Adrenal gland (tissue), 12 donors: ENCODE results near the gene JOSD2. TPM values are rescaled to one million over a fixed set of nuclear protein-coding genes. Genes with fewer than 3 reads are reported as not detected.

Experiments
- DNase-seq, 7 donors: peaks; one replicate each; pipeline ENCODE4 v3.0.0-alpha.2; 2019 to 2020
- H3K27ac ChIP-seq, 5 donors: fragments of 200-600 bp; sonication (generic) in 4 of 5; 1 replicate in 3 of 5; 2 replicates in 2 of 5; pipeline versions ENCODE4 v1.5.1 to v1.8.0; 2016 to 2020; ENCODE audit warnings: mild to moderate bottlenecking in 1 of 5
- H3K27me3 ChIP-seq: fragments of 200-600 bp; 2 replicates; pipeline ENCODE4 v1.8.0; 2021
- H3K36me3 ChIP-seq, 2 donors: fragments of 200-600 bp; replicated peaks in 1 of 2; 1 replicate in 1 of 2; 2 replicates in 1 of 2; pipeline versions ENCODE4 v1.5.1 to v1.8.0; 2018 to 2022
- H3K4me1 ChIP-seq, 2 donors: fragments of 200-600 bp; replicated peaks in 1 of 2; 1 replicate in 1 of 2; 2 replicates in 1 of 2; pipeline versions ENCODE4 v1.5.1 to v1.8.0; 2018 to 2021
- H3K4me3 ChIP-seq, 4 donors: fragments of 200-600 bp; sonication (generic) in 3 of 4; one replicate each; pipeline ENCODE4 v1.5.1; 2016 to 2018
- H3K9me3 ChIP-seq, 3 donors: fragments of 200-600 bp; sonication (generic) in 1 of 3; replicated peaks in 1 of 3; 1 replicate in 2 of 3; 2 replicates in 1 of 3; pipeline versions ENCODE4 v1.5.1 to v1.8.0; 2016 to 2021
- CTCF ChIP-seq, 6 experiments: fragments of 450-650 bp in 4 of 6; fragments of 200-600 bp in 2 of 6; sonication (generic) in 1 of 6; IDR thresholded peaks; 1 replicate in 5 of 6; 2 replicates in 1 of 6; pipeline versions ENCODE4 v1.5.1 to v1.8.0; 2016 to 2021; ENCODE audit warnings: antibody characterized with exemption in 6 of 6, mild to moderate bottlenecking in 2 of 6, moderate library complexity in 1 of 6
- POLR2A ChIP-seq, 2 donors: fragments of 450-650 bp; IDR thresholded peaks; one replicate each; pipeline ENCODE4 v1.6.1; 2017; ENCODE audit warnings: antibody characterized with exemption in 2 of 2, mild to moderate bottlenecking in 2 of 2, moderate library complexity in 1 of 2
- WGBS, 4 donors: extraction: QIAGEN DNeasy Blood & Tissue Kit in 2 of 4; methylation state at CpG; one replicate each; pipeline versions ENCODE4 v1.1.5 to v1.1.7; 2013 to 2017; 5-methylcytosine and 5-hydroxymethylcytosine counted together
- intact Hi-C, 2 donors: fragments of 100-400 bp; cut with DNase I; formaldehyde crosslinking; loops; one replicate each; pipeline versions ENCODE4 v1.14.1 to v1.15.0; 2022 to 2023
- polyA plus RNA-seq, 3 donors: library from polyadenylated mRNA; stranded (reverse); fragments of 200-250 nt in 2 of 3; fragments of 350-450 nt in 1 of 3; fragmentation: Illumina TruSeq in 1 of 3; extraction: RNeasy Lipid Tissue Mini Kit (QIAGEN cat#74804) in 1 of 3; gene quantifications; one replicate each; pipeline ENCODE4 v1.2.3, GENCODE V29; 2013 to 2014
- total RNA-seq, 9 donors: library from RNA; depleted of rRNA in 4 of 9; stranded (reverse); fragments of >200 nt in 4 of 9; fragments of 120-200 nt in 1 of 9; fragmentation: NEBNext Ultra II Directional in 1 of 9; extraction: Animal tissue kit (Norgen Biotek cat#: 25700) in 1 of 9; gene quantifications; one replicate each; pipeline versions ENCODE4 v1.1.0 to v1.2.4, GENCODE V29; 2013 to 2023
- donor health status: healthy with polysubstance abuse.
- donor health status: Bipolar disorder and iron deficiency.
- donor health status: DM: yes; HTN: yes; CAD: no.
- donor health status: DM: no; HTN: no; CAD: no.
- donor health status: DM: no; HTN: no; CAD: no.
- donor health status: DM: yes; HTN: yes; CAD: no.

The JOSD2 gene
- total and polyA plus RNA-seq, 12 donors = 1.2 to 70.9 (median 36.6) TPM

- Histone ChIP-seq H3K4me3 (no peak overlapping the region), H3K9me3 (no peaks in the 10 kb centered on the region), H3K4me1 (peaks cover 6 to 7% of the 10 kb centered on the region in 2 donors), H3K27me3 (no peaks in the 10 kb centered on the region), H3K36me3 (no peaks in the 10 kb centered on the region), H3K27ac (peak overlapping the region in 1 of 5 donors; percentile 75)
- no peak for DNase-seq
- intact Hi-C loops = no loop called here
- TF ChIP-seq POLR2A (IDR thresholded peaks at IDR 0.05) (no peak), CTCF (IDR thresholded peaks at IDR 0.05) (no peak)
- WGBS, 4 donors = 60 to 83% (median 70%) methylated on average over 1 to 11 of the region's 11 CpGs
Observed at GRCh38 chr19:50515168-50515561, 4.2 kb upstream of the JOSD2 start.

- WGBS, 4 donors = 33 to 45% (median 38%) methylated on average over 23 to 38 of the region's 38 CpGs
- Histone ChIP-seq H3K4me3 (no peak overlapping the region), H3K27ac (peak overlapping the region in 1 of 5 donors; percentile 75), H3K9me3 (no peaks in the 10 kb centered on the region), H3K36me3 (no peaks in the 10 kb centered on the region), H3K4me1 (peaks cover 8% of the 10 kb centered on the region in 2 donors), H3K27me3 (no peaks in the 10 kb centered on the region)
- TF ChIP-seq CTCF (IDR thresholded peaks at IDR 0.05) (no peak), POLR2A (IDR thresholded peaks at IDR 0.05) (peak in 1 of 2 donors; percentile 11)
- intact Hi-C loops = no loop called here
- DNase-seq = peak in 2 of 7 donors; percentile 43 to 85
Observed at GRCh38 chr19:50514346-50515167, 3.6 kb upstream of the JOSD2 start.

- intact Hi-C loops = no loop called here
- H3K27ac ChIP-seq = peak within 1 kb of the TSS in 1 of 5 donors; percentile 78
- no peak for TF ChIP-seq CTCF (IDR thresholded peaks at IDR 0.05)
- no peak for TF ChIP-seq POLR2A (IDR thresholded peaks at IDR 0.05)
- peaks cover 8% of the 10 kb centered on the region in 2 donors for H3K4me1 ChIP-seq
- DNase-seq = no peak
- no peaks in the 10 kb centered on the region for H3K9me3 ChIP-seq
- WGBS, 4 donors = 28 to 55% (median 38%) methylated on average over 11 to 22 of the region's 22 CpGs
- no peaks in the 10 kb centered on the region for H3K27me3 ChIP-seq
- no peaks in the 10 kb centered on the region for H3K36me3 ChIP-seq
- H3K4me3 ChIP-seq = no peak within 1 kb of the TSS
Observed at GRCh38 chr19:50513746-50514345, 2.9 kb upstream of the JOSD2 start, which contains the start of gene ASPDH. Gene ASPDH, minus strand, starts transcription at chr19:50513913. Its CDS starts 90 bp downstream, at chr19:50513823.

GRCh38 chr19:50512999-50513745, 2.2 kb upstream of the JOSD2 start:
- Histone ChIP-seq H3K9me3 (no peaks in the 10 kb centered on the region), H3K27ac (peak overlapping the region in 1 of 5 donors; percentile 78)
- intact Hi-C loops = no loop called here

More at GRCh38 chr19:50512999-50513745, 2.2 kb upstream of the JOSD2 start:
- Histone ChIP-seq H3K4me3 (no peak overlapping the region), H3K4me1 (peaks cover 8% of the 10 kb centered on the region in 2 donors), H3K27me3 (no peaks in the 10 kb centered on the region), H3K36me3 (no peaks in the 10 kb centered on the region)
- no peak for TF ChIP-seq CTCF (IDR thresholded peaks at IDR 0.05)
- no peak for TF ChIP-seq POLR2A (IDR thresholded peaks at IDR 0.05)
- DNase-seq = no peak
- WGBS, 4 donors = 55 to 67% (median 59%) methylated on average over 8 to 12 of the region's 12 CpGs
